GM12878 (cell line): ENCODE results near the gene PPP1R1C. TPM values are rescaled to one million over a fixed set of nuclear protein-coding genes. Genes with fewer than 3 reads are reported as not detected.

Source experiments
- ATAC-seq: fragments of 200-7000 bp; cut with Tn5 transposase; 3 replicates; pipeline ENCODE4 v1.9.1; 2020; ENCODE audit warnings: mild to moderate bottlenecking, moderate library complexity
- BruUV-seq: library from RNA; stranded (reverse); fragments of 400-500 nt; replicated peaks from 2 replicates; lab custom pipeline; 2021; lab: Mats Ljungman, UMichigan
- CTCF ChIA-PET: fragments of 300-600 bp; sonication (Branson Sonifier 250); formaldehyde crosslinking; extraction: SDS; loops from one replicate; lab custom pipeline; 2021; ENCODE audit warnings: inconsistent platforms; lab: Yijun Ruan, JAX
- POLR2A ChIA-PET: fragments of 350-600 bp; formaldehyde crosslinking; extraction: SDS; loops from one replicate; lab custom pipeline; 2021; ENCODE audit warnings: inconsistent platforms; lab: Charles Lee
- RAD21 ChIA-PET: fragments of 300-600 bp; sonication (Branson Sonifier 250); formaldehyde crosslinking; loops from one replicate; lab custom pipeline; 2023; ENCODE audit warnings: antibody characterized with exemption; ENCODE audit not compliant: unreplicated experiment; lab: Charles Lee
- SMC1A ChIA-PET: fragments of 300-600 bp; sonication (Branson Sonifier 250); formaldehyde crosslinking; loops from one replicate; lab custom pipeline; 2023; ENCODE audit not compliant: unreplicated experiment, uncharacterized antibody; lab: Charles Lee
- DNase-seq: peaks from one replicate; pipeline ENCODE4 v3.0.0-alpha.2; 2011; ENCODE audit warnings: low read depth, low spot score
- FAIRE-seq: peaks from 3 replicates; lab custom pipeline; 2011; peaks lifted over from hg19 to GRCh38; lab: Jason Lieb, UNC
- H2AFZ ChIP-seq: 2 replicates; pipeline ENCODE4 v1.6.0; 2011; ENCODE audit warnings: low read depth, low read length, control low read depth; ENCODE audit not compliant: control insufficient read depth
- H3K27ac ChIP-seq: 2 replicates; pipeline ENCODE4 v1.5.1; 2011; ENCODE audit warnings: control low read depth; ENCODE audit not compliant: control insufficient read depth, insufficient read depth
- H3K27me3 ChIP-seq, 2 experiments: replicated peaks in 1 of 2; 2 replicates each; pipeline versions ENCODE4 v1.6.0 to v1.6.1; 2011; ENCODE audit warnings: low read length in 1 of 2; ENCODE audit not compliant: control insufficient read depth in 2 of 2, insufficient read depth in 2 of 2
- H3K36me3 ChIP-seq, 2 experiments: 2 replicates each; pipeline ENCODE4 v1.5.1; 2011; ENCODE audit warnings: low read length in 1 of 2; ENCODE audit not compliant: control insufficient read depth in 2 of 2, insufficient read depth in 2 of 2
- H3K4me1 ChIP-seq: 2 replicates; pipeline ENCODE4 v1.6.1; 2011; ENCODE audit warnings: mild to moderate bottlenecking, low read length, moderate library complexity, mixed read lengths; ENCODE audit not compliant: control insufficient read depth, insufficient read depth
- H3K4me2 ChIP-seq: 2 replicates; pipeline ENCODE4 v1.6.0; 2011; ENCODE audit warnings: control low read depth; ENCODE audit not compliant: control insufficient read depth, insufficient read depth
- H3K4me3 ChIP-seq: fragments of 200-600 bp; sonication (generic); 2 replicates; pipeline ENCODE4 v1.5.1; 2016
- H3K79me2 ChIP-seq: 2 replicates; pipeline ENCODE4 v1.6.0; 2011; ENCODE audit warnings: low read length; ENCODE audit not compliant: control insufficient read depth, insufficient read depth
- H3K9ac ChIP-seq: 2 replicates; pipeline ENCODE4 v1.8.0; 2011; ENCODE audit warnings: low read length, control low read depth, mixed read lengths; ENCODE audit not compliant: control insufficient read depth, insufficient read depth
- H3K9me3 ChIP-seq: replicated peaks from 3 replicates; pipeline ENCODE4 v1.5.1; 2011; ENCODE audit warnings: mild to moderate bottlenecking, low read length; ENCODE audit not compliant: control insufficient read depth, insufficient read depth
- H4K20me1 ChIP-seq: 2 replicates; pipeline ENCODE4 v1.6.0; 2011; ENCODE audit not compliant: control insufficient read depth, insufficient read depth
- CTCF ChIP-seq, 3 experiments: IDR thresholded peaks in 2 of 3; conservative IDR thresholded peaks in 1 of 3; 2 replicates each; pipeline ENCODE4 v1.5.1; 2011; ENCODE audit warnings: low read depth in 3 of 3, low read length in 3 of 3, mild to moderate bottlenecking in 3 of 3, control low read depth in 2 of 3, moderate library complexity in 2 of 3, inconsistent platforms in 1 of 3, mixed read lengths in 1 of 3; ENCODE audit not compliant: control insufficient read depth in 2 of 3, insufficient read depth in 1 of 3; ENCODE audit errors: extremely low read depth in 1 of 3
- NRF1 ChIP-seq: conservative IDR thresholded peaks from 2 replicates; pipeline ENCODE4 v1.6.1; 2011; ENCODE audit warnings: mild to moderate bottlenecking, low read depth, low read length, improper control_type of control experiment
- PAX5 ChIP-seq: IDR thresholded peaks from 2 replicates; pipeline ENCODE4 v1.6.1; 2011; ENCODE audit warnings: low read depth, low read length, borderline replicate concordance
- PML ChIP-seq: IDR thresholded peaks from 2 replicates; pipeline ENCODE4 v1.6.1; 2012; ENCODE audit warnings: low read length, inconsistent platforms
- RUNX3 ChIP-seq: IDR thresholded peaks from 2 replicates; pipeline ENCODE4 v1.6.1; 2012; ENCODE audit warnings: low read length, inconsistent platforms
- SIN3A ChIP-seq: IDR thresholded peaks from 2 replicates; pipeline ENCODE4 v1.6.1; 2012; ENCODE audit warnings: low read depth, low read length, improper control_type of control experiment
- SMAD1 ChIP-seq: fragments of 450-650 bp; IDR thresholded peaks from 2 replicates; pipeline ENCODE4 v1.6.1; 2018; ENCODE audit warnings: mild to moderate bottlenecking, low read depth; ENCODE audit not compliant: partially characterized antibody
- SPI1 ChIP-seq: IDR thresholded peaks from 2 replicates; pipeline ENCODE4 v1.6.1; 2011; ENCODE audit warnings: low read depth, mild to moderate bottlenecking, low read length, moderate library complexity, borderline replicate concordance; ENCODE audit not compliant: insufficient read depth
- in situ Hi-C: fragments of 300-500 bp; cut with MboI; formaldehyde crosslinking; loops from 9 replicates; pipeline ENCODE4 v1.14.3; 2018; ENCODE audit warnings: mixed read lengths
- intact Hi-C: fragments of 100-400 bp; cut with micrococcal nuclease; formaldehyde crosslinking; loops from one replicate; pipeline ENCODE4 v1.14.2; 2022; ENCODE audit not compliant: unreplicated experiment
- polyA plus RNA-seq, 11 experiments: library from polyadenylated mRNA; depleted of rRNA in 4 of 11; unstranded in 6 of 11; stranded (reverse) in 5 of 11; fragments of >200 nt; fragmentation: Nextera tagmentation in 4 of 11; fragmentation: Illumina TruSeq in 1 of 11; extraction: Ambion mirVana in 4 of 11; extraction: Trizol in 1 of 11; gene quantifications; 1 replicate in 1 of 11; 2 replicates in 10 of 11; pipeline versions ENCODE4 v1.2.1 to v1.2.3, GENCODE V29; 2011 to 2016; ENCODE audit warnings: inconsistent platforms in 2 of 11, missing spikeins in 2 of 11, low read depth in 1 of 11
- total RNA-seq, 4 experiments: library from RNA; depleted of rRNA in 3 of 4; stranded (reverse); fragments of >200 nt in 3 of 4; fragmentation: Illumina TruSeq in 1 of 4; extraction: Trizol in 1 of 4; gene quantifications; 2 replicates each; pipeline versions ENCODE4 v1.2.1 to v1.2.3, GENCODE V29; 2013 to 2021

PPP1R1C gene
- total and polyA plus RNA-seq, 10 of the 15 experiments (the other 5 are each of a cell fraction or from before 2014, with no cell fraction given): 0.11 TPM; not detected in 9

- no peak for FAIRE-seq
- Histone ChIP-seq H3K27me3 (no peaks in the 10 kb centered on the region; a peak in 1 of 4 replicates), H2AFZ (no peak overlapping the region), H3K4me3 (no peak overlapping the region), H3K9me3 (no peaks in the 10 kb centered on the region), H3K9ac (no peak overlapping the region), H3K4me2 (no peak overlapping the region), H3K36me3 (no peaks in the 10 kb centered on the region), H3K4me1 (no peaks in the 10 kb centered on the region), H4K20me1 (no peaks in the 10 kb centered on the region), H3K27ac (no peak overlapping the region), H3K79me2 (no peaks in the 10 kb centered on the region)
- BruUV-seq: no TSS peak
- POLR2A ChIA-PET: no interaction called here
- no peak for DNase-seq
- SMC1A ChIA-PET: no interaction called here
- CTCF ChIA-PET: interaction anchor here (2.1 kb wide), 1 partner anchor 23 kb away, joined by 5 read pairs; no protein-coding TSS in a partner anchor
- RAD21 ChIA-PET: no interaction called here
- no peak for TF ChIP-seq RUNX3
- no peak for TF ChIP-seq SIN3A
- no peak for TF ChIP-seq PML
- no peak for TF ChIP-seq SPI1
- peak in 1 of 3 experiments; percentile 25; a peak in 1 of 6 replicates for TF ChIP-seq CTCF (IDR thresholded peaks at IDR 0.05 in 2 of 3, conservative IDR thresholded peaks at IDR 0.05 in 1 of 3; ENCODE audit: control insufficient read depth in 2 of 3, extremely low read depth in 1 of 3, insufficient read depth in 1 of 3, low read depth in 3 of 3, low read length in 3 of 3)
- peak; percentile 57 for TF ChIP-seq PAX5
- TF ChIP-seq NRF1: no peak
- TF ChIP-seq SMAD1: no peak
- peak; percentile 77 for ATAC-seq
- in situ Hi-C loops (no loop called here), intact Hi-C loops (no loop called here)
Measured at GRCh38 chr2:182101263-182101662, 115.6 kb downstream of the PPP1R1C start.
